Left ventricle myocardium inferior (tissue), 1 donor: ENCODE measurements around the gene ZBED1. TPM values are rescaled to one million over a fixed set of nuclear protein-coding genes. Genes with fewer than 3 reads are reported as not detected.

Experiments used
- DNase-seq: peaks from one replicate; pipeline ENCODE4 v3.0.0-alpha.2; 2020
- H3K27ac ChIP-seq: fragments of 200-600 bp; replicated peaks from 2 replicates; pipeline ENCODE4 v1.8.0; 2021
- H3K27me3 ChIP-seq: fragments of 200-600 bp; 2 replicates; pipeline ENCODE4 v1.8.0; 2021; ENCODE audit warnings: low read depth
- H3K36me3 ChIP-seq: fragments of 200-600 bp; 2 replicates; pipeline ENCODE4 v1.8.0; 2021
- H3K4me1 ChIP-seq: fragments of 200-600 bp; 2 replicates; pipeline ENCODE4 v1.8.0; 2021
- H3K4me3 ChIP-seq: fragments of 200-600 bp; 2 replicates; pipeline ENCODE4 v1.8.0; 2021; ENCODE audit warnings: mild to moderate bottlenecking, moderate library complexity
- H3K9me3 ChIP-seq: fragments of 200-600 bp; replicated peaks from 2 replicates; pipeline ENCODE4 v1.8.0; 2021
- intact Hi-C: fragments of 100-400 bp; cut with micrococcal nuclease; formaldehyde crosslinking; loops from one replicate; pipeline ENCODE4 v1.11.0; 2022
- total RNA-seq: library from RNA; stranded (reverse); fragmentation: NEBNext Ultra II Directional; extraction: Animal tissue kit (Norgen Biotek cat#: 25700); gene quantifications from one replicate; pipeline ENCODE4 v1.2.1, GENCODE V29; 2021
- TF ChIP-seq, protein P1 (sequence below): fragments of 200-600 bp; IDR thresholded peaks from 2 replicates; pipeline ENCODE4 v1.8.0; 2021; ENCODE audit warnings: antibody characterized with exemption, mild to moderate bottlenecking, borderline replicate concordance
- donor health status: DM: no; HTN: yes; CAD: no; lungs with severe emphysema.

Gene ZBED1
- total RNA-seq, 1 donor from 2014 or later: 64.8 TPM

DNA sequence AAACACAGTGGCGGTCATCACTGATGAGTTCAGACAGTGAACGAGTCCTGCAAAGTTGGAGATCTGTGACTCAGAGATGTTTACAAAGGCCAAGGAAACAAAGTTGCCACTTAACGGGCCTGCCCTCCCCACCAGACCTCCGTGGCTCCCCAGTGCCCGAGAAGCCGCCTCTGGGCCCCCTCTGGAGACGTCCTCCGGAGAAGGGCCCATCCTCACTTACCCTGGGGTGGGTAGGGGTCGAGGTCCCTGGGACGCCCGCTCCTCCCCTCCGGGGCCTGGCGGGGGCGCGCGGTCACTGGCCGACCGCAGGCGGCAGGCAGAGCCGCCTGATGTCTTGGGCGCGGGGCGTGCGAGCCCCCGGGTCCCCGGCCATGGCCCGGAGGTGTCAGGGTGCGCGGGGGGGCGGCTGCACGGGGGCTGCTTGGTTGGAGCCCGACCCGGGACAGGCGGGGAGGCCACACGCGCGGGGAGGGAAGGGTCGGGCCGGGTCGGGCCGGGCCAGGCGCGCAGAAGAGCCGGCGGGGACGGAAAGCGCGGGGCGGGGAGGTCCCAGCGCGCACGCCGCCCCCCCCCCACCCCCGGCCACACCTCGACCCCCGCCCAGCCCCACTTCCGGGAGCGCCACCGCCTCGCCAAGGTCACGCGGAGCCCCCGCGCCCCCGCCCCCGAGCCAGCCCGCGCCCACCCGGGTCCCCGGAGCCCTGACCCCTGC, 529 bp downstream of the ZBED1 start:
- Histone ChIP-seq H3K9me3 (no peaks in the 10 kb centered on the region), H3K27me3 (no peaks in the 10 kb centered on the region), H3K4me1 (peaks cover 52% of the 10 kb centered on the region), H3K27ac (peak overlapping the region; percentile 95), H3K4me3 (peak overlapping the region; percentile 88), H3K36me3 (peaks cover 3% of the 10 kb centered on the region)
- DNase-seq: peak; percentile 48
- TF ChIP-seq, protein P1, sequence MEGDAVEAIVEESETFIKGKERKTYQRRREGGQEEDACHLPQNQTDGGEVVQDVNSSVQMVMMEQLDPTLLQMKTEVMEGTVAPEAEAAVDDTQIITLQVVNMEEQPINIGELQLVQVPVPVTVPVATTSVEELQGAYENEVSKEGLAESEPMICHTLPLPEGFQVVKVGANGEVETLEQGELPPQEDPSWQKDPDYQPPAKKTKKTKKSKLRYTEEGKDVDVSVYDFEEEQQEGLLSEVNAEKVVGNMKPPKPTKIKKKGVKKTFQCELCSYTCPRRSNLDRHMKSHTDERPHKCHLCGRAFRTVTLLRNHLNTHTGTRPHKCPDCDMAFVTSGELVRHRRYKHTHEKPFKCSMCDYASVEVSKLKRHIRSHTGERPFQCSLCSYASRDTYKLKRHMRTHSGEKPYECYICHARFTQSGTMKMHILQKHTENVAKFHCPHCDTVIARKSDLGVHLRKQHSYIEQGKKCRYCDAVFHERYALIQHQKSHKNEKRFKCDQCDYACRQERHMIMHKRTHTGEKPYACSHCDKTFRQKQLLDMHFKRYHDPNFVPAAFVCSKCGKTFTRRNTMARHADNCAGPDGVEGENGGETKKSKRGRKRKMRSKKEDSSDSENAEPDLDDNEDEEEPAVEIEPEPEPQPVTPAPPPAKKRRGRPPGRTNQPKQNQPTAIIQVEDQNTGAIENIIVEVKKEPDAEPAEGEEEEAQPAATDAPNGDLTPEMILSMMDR: peak; percentile 24
- intact Hi-C loops: no loop called here

GRCh38 chrX:2499507-2499906, 1.3 kb downstream of the ZBED1 start:
- Histone ChIP-seq H3K4me1 (peaks cover 59% of the 10 kb centered on the region), H3K27me3 (no peaks in the 10 kb centered on the region), H3K36me3 (peaks cover 5% of the 10 kb centered on the region), H3K4me3 (peak overlapping the region; percentile 88), H3K27ac (peak overlapping the region; percentile 95), H3K9me3 (no peaks in the 10 kb centered on the region)
- no peak for DNase-seq
- TF ChIP-seq, protein P1: no peak
- intact Hi-C loops: no loop called here

DNA sequence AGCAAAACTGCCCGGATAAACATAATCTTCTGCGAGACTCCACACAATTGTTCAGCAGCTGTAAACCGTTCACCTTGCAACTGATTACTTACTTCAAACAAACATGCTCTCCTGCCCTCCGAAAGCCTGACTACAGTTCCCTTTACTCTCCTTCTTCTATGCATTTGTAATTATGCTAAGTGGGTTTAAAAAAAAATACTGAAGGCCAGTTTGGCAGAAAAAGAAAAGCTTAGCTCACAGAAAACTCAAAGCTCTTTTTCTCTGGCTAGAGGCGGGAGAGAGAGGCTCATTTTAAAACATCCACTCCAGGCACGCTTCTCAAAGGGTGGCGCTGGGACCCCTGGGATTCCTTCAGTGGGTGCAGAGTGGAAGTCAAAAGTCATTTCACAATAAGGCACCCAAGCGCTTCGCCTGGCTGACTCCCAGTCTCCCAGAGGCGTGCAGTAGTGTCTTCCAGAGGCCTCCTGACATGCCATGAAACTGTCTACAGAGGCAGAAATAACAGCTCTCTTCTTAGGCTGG, 1.9 kb downstream of the ZBED1 start:
- H3K36me3 ChIP-seq: peaks cover 5% of the 10 kb centered on the region
- peak overlapping the region; percentile 95 for H3K27ac ChIP-seq
- DNase-seq: no peak
- peaks cover 63% of the 10 kb centered on the region for H3K4me1 ChIP-seq
- TF ChIP-seq, protein P1: no peak
- H3K4me3 ChIP-seq: peak overlapping the region; percentile 88
- no peaks in the 10 kb centered on the region for H3K9me3 ChIP-seq
- no peaks in the 10 kb centered on the region for H3K27me3 ChIP-seq
- intact Hi-C loops: no loop called here

DNA sequence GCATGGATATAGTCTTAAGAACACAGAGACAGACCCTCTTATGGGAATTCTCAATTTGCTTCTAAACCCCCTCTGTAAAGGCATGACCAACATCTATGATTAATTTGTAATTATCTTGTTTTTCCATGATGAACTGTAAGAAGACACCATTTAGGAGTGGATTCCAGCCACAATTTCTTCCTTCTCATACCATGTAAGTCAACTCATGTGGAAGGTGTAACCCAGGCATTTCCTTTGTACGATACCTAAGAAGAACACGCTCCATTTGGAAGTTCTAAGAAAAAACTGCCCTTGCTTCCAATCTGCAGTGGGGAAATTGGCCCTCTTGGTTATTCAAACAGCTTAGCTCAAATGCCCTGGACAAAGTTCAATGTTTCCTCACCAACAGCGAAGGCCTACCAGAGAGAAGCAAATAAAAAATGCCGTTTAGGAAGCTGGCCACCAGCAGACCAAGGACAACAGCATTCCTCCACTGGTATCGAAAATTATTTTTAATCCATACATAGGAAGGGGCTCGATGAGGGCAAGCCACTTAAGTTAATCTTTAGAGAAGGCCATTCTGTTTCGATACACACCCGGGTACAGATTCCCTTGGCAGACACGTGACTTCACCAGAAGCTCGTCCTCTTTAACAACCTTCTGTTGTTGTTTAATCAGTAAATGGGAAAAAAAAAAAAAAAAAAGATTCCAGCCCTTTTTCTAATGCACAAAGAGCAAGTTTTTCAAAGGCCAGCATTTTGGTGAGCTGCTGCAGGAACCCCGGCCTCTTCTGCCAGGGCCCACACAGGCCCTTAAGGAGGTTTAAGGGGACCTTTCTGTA, 2.6 kb downstream of the ZBED1 start:
- intact Hi-C loops: no loop called here
- Histone ChIP-seq H3K9me3 (no peaks in the 10 kb centered on the region), H3K27me3 (no peaks in the 10 kb centered on the region), H3K4me3 (peak overlapping the region; percentile 88), H3K36me3 (peaks cover 5% of the 10 kb centered on the region), H3K4me1 (peaks cover 68% of the 10 kb centered on the region), H3K27ac (peak overlapping the region; percentile 95)
- TF ChIP-seq, protein P1: no peak
- DNase-seq: no peak

- Histone ChIP-seq H3K9me3 (no peaks in the 10 kb centered on the region), H3K4me1 (peaks cover 87% of the 10 kb centered on the region), H3K27ac (peak overlapping the region; percentile 10), H3K4me3 (no peak overlapping the region), H3K27me3 (no peaks in the 10 kb centered on the region), H3K36me3 (peaks cover 11% of the 10 kb centered on the region)
- intact Hi-C loops: no loop called here
- DNase-seq: no peak
- TF ChIP-seq, protein P1: no peak
These were observed 5.2 kb downstream of the ZBED1 start for GRCh38 chrX:2495595-2495994.
